DND-41 (cell line): ENCODE data around the gene RGS19.

ENCODE experiments used
- CTCF ChIP-seq: IDR thresholded peaks from 2 replicates; pipeline ENCODE4 v1.5.1; 2012; ENCODE audit warnings: borderline replicate concordance, low read length, moderate library complexity, mild to moderate bottlenecking; ENCODE audit not compliant: poor library complexity, severe bottlenecking; ENCODE audit errors: extremely low read depth
- EZH2 ChIP-seq: IDR thresholded peaks from 3 replicates; pipeline ENCODE4 v1.6.1; 2012; ENCODE audit warnings: borderline replicate concordance, low read depth, mild to moderate bottlenecking, moderate library complexity, low read length, inconsistent platforms; ENCODE audit not compliant: severe bottlenecking

DNA sequence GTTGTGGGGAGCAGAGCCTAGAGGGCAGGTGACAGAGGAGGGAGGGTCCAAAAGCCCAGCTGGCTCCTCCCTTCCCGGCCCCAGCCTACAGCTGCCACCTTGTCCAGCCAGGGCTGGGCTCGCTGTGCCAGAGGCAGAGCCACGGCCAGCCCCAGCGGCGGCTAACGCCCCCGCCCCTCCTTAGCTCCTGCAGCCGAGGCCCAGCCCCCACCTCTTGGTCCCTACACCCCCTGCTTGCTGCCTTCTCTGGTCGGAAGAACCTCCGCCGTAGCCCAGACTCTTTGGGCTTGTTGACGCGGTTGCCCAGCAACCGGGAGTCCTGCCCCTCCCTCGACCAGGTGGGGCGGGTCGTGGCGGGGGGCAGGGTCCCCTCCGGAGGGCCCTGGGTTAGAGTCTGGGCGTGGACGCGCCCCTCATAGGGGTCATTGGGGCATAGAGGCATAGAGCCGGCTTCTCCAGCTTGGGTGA, 5.4 kb upstream of the RGS19 start:
- TF ChIP-seq CTCF (no peak), EZH2 (no peak)
